Activated naive CD4-positive, alpha-beta T cell treated with Interleukin-2 at 50 U/mL for 16 hours (primary cell): Measurements from ENCODE around the gene PTPRD.
"Not testable (repeated sequence)": the region's sequence is repeated elsewhere in the genome, so short reads cannot be mapped to it uniquely, and the experiment has no call there.

Source experiments
- DNase-seq: peaks from one replicate; pipeline ENCODE4 v3.0.0-alpha.2; 2020

Gene PTPRD

DNA sequence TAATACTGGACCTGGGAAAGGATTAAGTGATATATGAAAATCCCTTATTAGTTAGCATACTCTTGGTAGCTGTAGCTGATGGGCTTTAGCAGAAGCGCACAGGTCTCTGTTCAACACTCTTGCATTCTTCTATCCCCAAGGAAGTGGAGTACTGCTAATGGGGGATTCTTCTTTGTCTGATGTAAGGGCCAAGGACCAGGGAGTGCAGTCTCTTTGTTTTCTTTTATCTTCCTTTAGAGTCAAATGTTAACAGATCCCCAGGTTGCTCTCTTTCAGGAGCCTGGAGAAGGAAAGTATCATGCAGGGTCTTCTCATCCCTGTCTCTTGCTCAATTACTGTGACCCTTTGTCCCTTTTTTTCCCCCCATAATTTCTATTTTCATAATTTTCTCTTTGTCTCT lies 1666.3 kb downstream of the PTPRD start:
- no peak for DNase-seq

DNA sequence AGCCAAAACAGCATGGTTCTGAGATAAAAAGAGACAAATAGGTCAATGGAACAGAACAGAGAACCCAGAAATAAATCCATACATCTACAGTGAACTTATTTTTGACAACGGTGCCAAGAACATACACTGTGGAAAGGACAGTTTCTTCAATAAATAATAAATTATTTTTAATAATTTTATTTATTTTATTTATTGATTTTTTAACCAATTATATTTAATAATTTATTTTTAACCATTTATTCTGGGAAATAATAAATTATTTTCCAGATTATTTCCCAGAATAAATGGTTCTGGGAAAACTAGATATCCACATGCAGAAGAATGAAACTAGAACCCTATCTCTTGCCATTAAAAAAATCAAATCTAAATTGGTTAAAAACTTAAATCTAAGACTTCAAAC lies 1669.4 kb downstream of the PTPRD start:
- no peak for DNase-seq

DNA sequence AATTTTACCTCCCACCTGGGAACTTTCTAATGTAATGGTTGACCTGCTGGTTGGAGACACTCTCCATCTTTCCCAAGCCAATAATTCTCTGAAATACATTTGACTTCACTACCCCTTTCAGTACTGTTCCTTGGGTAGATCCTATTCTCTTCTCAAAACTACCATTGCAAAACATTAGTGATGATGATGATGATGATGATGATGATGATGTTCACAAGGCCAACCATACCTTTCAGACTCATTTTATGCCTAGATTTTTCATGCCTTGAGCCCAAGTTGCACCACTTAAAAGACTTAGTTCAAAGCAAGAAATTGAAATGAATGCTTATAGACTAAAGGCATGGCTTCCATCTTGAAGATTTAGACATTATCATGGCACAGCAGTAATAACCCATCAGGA lies 1672.2 kb downstream of the PTPRD start:
- DNase-seq, result no peak

DNA sequence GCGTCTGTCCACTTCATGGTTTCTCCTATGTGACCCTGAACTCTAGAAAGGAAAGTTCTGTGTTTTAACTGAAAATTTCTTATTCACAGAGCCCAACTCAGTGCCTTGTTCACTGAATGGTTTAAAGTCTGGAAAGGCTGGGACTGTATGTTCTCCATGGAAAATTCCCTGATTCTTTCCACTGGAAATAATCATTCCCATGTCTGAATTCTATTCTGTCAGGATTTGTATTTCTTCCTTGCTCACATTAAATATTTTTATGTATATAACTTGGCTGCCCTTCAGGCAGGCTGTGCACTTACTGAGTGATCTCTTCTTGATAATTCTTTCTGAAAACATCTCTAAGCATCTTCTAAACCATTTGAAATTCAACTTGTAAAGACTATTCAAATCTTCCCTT lies 1686.3 kb downstream of the PTPRD start:
- no peak for DNase-seq

DNA sequence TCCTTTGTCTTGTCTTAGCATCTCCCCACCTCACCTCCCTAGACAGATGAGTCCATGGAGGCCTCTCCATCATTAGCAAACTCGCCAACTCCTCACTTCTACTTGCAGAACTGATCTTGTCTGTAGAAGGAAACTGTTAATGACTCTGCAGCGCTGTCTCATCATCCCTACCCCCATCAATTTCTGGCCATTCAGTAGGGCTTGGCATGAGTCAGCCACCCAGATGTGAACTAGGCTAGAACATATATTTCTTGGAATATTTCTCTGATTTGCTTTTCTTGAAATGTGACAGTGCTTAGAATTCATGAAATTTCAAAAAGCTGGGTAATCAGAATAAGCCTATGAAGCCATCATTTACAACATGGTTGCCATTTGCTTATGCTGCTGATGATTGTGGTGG lies 1688.2 kb downstream of the PTPRD start:
- no peak for DNase-seq

DNA sequence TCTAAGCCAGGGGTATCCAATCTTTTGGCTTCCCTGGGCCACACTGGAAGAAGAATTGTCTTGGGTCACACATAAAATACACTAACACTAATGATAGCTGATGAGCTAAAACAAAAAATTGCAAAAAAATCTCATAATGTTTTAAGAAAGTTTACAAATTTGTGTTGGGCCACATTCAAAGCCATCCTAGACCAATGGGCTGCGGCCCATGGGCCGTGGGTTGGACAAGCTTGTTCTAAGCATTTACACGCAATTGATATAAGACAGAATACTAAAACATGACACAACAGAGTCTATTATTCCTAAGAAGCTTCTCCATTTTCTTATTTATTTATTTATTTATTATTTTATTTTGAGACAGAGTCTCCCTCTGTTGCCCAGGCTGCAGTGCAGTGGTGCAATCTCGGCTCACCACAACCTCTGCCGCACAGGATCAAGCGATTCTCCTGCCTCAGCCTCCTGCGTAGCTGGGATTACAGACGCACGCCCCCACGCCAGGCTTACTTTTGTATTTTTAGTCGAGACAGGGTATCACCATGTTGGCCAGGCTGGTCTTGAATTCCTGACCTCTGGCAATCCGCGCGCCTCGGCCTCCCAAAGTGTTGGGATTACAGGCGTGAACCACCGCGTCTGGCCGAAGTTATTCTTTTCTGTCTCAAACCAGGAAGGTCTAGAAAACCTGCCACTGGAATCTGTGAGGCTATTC lies 1692.2 kb downstream of the PTPRD start:
- DNase-seq, result not testable (repeated sequence)

DNA sequence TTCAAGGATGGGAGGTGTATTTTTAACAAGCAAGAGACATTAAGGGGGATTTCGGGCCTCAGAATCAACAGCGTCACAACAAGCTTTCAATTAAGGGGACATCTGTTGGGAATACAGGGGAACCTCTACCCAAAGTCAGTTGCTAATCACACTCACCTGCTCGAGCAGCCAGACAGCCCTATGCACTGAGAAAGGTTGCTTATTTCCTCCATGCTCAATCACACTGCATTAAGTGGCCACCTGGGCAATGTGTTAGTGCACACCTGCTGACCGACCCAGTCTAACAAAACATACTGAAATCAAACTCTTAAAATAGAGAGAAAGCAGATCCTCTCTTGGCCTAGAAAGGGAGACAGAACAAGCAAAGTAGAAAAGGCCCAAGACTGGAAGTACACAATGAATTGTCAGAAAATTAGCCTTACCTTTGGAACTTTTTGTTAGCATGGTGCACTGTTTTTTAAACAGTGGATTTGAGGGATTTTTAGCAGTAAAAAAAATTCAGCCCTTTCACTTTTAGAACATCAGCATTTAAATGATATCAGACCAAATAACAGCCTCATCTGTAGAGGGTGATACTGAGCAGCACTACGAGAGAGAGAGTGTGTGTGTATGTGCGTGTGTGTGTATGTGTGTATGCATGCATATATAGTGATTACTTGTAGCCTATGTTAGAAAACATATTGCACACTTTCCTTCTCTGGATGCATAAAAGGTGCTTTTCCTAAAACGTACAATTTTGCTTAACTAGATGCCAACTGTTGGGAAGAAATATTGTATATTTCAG lies 1694.7 kb downstream of the PTPRD start:
- no peak for DNase-seq

DNA sequence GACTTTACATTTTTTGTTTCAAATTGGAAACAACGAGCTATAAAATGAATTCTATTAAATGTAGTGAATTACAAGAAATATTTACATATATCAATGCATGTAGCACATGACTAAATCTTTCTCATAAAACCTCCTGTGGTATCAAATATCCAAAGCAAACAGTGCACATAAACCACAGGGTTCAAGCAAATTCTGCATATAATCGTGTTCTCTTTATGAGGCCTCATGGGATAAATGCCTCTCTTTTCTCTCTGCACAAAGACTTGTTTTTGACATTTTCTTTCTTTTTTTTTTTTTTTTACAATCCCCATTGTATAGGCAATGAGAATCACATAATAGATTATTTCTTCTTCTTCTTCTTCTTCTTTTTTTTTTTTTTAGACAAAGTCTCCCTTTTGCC lies 1696.0 kb downstream of the PTPRD start:
- no peak for DNase-seq

DNA sequence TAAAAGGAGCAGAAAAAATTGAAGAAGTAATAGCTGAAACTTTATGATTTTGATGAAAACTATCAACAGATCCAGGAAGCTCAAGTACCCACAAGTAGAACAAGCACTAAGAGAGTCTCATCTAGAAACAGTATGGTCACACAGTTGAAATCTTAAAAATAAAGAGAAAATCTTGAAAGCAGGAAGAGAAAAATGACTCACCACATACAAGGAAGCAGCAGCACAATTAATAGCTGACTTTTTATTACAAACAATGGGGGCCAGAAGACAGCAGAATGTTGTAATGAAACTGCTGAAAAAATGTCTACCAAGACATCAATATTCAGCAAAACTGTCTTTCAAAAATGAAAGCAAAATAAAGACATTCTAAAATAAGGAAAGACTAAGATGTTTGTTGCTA lies 1704.9 kb downstream of the PTPRD start:
- no peak for DNase-seq

DNA sequence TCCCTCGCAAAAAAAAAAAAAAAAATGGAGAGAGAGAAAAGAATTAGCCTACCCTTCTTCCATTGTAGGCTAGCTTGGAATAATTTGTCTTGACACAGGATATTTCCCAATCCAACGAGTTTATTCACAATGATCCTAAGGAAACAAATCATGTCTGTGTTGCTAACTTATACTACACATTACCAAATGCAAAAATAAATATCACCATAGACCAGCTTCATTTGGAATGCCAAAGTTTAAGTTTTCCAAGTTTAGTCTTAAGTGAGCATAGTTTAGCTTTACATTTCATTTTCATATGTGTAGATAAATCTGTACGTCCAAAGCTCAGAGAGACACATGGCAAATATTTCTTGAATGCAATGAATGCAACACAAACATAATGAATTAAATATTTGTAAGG lies 1707.1 kb downstream of the PTPRD start:
- no peak for DNase-seq

DNA sequence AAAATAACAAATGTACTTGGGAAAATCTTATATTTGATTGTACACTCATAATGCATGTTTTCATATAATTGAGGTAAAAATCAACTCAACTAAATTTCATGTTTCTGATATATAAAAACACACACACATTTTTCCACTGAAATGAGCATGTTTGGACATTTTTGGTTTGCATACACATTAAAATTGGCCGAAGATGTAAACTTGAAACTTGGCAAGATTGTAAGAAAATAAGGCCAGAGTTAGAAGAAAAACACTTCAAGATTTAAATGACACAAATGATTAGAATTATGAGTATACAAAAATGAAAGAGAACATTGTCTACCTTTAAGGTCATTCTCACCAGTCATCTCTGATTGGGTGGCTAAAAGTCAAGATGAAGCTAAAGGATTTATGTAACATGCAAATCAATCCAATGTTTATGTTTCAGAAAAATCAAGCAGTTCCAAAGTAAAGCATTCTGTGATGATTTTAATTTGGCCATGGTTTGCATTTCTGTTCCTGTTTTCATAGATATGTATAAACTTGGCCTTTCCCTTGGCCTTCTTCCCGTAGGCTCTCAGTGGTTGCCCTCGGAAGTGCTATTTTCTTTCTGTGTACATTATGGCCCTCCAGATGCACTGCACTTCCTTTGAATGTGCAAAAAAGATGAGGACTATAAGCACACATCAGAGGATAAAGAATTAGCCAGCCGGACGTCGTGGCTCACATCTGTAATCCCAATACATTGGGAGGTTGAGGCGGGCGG lies 1707.9 kb downstream of the PTPRD start:
- no peak for DNase-seq

DNA sequence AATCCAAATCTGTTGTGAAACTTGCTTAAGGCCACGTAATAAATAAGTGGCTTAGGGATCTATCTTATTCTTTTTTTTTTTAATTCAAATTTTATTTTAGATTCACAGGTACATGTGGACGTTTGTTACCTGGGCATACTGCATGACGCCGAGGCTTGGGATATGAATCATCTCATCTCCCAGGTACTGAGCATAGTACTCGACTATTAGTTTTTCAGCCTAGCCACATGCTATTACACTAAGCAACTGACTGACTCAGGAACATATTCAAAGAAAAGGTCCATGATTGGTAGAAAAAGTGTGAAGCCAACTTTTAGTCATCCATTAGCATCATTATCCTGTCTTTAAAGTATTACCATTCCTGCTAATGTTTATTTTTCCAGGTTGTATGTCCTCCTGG lies 1709.7 kb downstream of the PTPRD start:
- DNase-seq, result no peak

DNA sequence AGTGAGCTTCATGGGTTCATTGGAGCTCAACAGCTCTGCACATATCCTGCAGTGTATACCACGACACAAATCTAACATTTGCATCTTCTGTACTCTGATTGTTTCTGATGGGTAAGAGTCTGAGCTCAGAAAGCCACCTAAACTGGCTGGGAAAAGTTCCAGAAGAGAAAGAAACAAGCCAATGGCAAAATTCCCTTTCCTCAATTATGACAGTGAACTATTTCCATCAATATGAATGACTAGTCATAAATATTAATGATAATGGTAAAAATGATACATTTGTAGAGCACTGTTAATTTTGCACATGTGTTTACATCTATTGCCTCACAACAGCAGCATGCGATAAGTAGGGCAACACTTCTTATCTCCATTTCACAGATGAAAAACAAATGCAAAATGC lies 1711.7 kb downstream of the PTPRD start:
- no peak for DNase-seq

DNA sequence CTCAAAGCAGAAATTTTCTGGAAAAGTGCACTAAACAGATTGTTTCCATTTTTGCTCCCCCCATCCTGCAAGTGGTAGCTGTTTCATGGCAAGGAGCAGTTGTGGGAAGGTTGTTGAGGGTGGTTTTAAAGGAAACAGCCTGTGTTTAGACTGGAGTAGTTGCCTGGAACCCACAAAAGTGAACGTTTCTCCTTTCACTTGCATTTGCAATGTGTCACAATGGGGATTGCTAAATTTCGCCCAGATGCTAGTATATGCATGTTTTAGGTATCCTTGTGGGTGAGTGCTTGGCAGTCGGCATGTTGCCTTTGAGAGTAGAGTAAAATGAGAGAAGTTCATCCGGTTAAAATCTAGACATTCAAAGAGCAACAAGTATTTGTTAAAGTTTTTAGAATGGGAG lies 1713.3 kb downstream of the PTPRD start:
- no peak for DNase-seq

DNA sequence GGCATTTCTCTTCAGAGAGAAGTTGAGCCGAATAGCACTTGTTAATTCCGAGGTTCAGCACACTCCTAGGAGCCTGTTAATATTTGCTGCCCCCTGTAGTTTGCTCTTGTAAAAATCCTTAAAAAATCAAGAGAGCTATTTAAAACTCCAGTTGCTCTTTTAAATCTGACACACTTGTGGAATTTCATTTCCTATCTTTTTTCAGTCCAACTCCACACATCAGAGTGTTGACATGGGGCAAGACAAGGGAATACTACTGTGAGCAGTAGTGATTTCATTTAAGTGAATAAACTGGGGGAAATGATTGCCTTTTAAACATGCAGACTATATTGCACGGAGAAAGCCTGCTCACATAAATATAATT lies 1717.0 kb downstream of the PTPRD start:
- no peak for DNase-seq

DNA sequence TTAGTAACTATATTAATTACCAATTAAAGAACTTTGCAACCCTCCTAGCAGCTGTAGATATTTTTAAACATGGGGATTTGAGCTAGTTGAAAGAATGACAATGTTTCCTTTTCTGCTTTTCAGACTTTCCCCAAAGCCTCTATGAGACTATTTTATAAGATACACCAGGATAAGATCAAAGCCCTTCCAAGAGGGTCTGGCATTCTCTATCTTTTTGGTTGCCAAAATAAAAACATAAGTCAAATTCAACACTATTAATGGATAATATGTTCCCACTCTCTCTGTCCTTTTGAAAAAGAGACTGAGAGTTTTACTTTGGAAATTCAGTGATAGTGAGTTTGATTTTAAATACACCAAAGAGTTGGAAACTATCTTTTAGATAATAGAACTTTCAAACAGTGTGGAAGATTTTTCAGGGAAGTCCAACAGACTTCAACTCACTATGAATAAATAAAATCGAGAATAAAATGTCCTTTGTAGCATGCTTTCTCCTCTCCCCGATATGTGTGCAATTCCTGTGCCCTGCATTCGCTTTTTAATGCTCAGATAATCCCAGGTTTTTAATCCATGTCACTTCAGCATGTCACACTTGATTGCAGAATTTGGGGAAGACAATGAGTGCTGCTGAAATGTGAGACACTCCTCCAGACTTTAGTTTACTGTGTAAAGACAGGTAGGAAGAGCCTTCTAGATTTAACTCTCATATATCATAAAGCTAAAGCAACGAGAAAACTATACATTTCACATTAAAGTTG lies 1717.5 kb downstream of the PTPRD start:
- no peak for DNase-seq

DNA sequence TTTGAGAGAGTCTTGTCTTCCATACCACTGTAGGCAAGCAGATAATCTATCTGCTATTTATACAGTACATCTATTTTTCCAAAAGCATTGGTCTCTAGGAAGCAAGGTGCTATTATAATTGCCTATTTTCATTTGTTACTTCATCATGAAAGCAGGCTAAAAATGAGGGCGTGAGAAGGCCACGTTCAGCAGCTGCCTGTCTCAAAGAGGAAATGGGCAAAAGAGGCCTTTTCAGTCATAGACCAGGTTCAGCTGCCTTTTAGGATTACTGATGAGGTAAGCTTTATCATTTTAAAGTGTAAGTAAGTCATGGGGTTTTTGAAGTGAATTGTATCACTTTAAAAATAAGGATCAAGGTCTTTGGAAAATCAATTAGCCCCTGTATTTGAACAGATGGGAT lies 1722.1 kb downstream of the PTPRD start:
- no peak for DNase-seq

DNA sequence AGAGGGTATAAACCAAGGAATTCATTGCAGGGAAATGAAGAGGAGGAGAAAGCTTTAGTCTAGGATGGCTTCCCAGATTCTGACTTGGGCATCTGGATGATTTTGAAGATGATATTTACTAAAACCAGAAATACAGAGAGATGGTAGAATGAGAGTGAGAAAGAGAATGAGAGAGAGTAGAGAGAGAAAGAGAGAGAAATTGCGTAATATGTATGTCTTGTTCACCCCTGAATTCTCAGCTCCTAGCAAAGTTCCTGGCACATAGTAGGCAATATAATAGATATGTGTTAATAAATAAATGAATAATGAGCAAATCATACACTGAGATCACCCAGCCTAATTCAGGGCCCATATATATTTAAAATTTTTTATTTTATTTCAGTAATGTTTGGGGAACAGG lies 1723.7 kb downstream of the PTPRD start:
- no peak for DNase-seq

DNA sequence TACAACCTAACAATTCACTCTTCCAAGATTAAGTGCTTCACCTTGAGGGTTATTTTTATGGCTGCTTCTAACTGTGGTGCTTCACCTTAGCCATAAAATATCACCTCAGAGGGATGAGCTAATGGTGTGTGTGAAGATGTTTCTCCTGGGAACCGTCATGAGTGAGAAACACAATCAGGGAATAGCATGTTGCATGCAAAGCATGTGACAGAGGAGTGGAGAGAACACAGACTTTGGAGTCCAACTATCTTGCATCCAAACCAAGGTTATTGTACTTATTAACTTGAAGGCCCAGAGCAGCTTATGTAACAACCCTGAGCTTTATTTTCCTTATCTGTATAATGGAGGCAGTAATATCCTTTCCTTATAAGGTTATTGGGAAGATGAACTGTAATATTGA lies 1724.2 kb downstream of the PTPRD start:
- DNase-seq, result no peak

DNA sequence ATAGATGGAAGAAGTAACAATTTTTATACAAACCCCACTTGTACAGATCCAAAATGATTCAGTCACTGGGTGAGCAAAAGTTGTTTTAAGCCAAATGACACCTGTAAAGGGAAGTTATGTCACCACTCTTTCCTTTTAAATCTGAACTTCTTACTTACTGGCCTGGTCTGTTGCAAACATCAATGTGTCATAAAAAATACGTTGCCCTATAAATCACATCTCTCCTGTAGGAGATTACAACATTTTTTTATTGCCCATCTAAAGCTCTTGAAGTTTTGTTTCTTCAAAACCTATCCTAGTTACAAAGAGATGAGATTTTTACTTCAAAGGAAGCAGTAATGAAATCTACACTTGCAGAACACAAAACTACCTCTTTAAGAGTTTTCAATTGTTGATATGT lies 1725.4 kb downstream of the PTPRD start:
- DNase-seq, result no peak

DNA sequence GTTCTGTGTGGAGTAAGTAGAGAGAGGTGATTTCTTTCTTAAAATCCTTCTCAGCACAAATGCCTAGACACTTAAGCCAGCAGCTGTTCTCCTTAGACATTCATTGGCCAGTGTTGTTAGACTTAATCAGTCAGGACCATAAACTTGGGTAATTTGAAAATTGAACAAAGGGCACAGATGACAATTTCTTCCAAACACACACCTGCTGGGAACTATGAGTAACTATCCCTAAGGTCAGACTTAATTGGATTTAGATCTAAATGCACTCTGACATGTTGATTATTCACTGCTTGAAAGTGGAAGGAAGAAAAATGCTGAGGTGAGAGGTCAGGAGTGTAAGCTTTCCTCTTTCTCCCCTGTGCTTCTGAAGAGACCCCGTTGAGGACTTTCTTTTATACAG lies 1729.5 kb downstream of the PTPRD start:
- no peak for DNase-seq

DNA sequence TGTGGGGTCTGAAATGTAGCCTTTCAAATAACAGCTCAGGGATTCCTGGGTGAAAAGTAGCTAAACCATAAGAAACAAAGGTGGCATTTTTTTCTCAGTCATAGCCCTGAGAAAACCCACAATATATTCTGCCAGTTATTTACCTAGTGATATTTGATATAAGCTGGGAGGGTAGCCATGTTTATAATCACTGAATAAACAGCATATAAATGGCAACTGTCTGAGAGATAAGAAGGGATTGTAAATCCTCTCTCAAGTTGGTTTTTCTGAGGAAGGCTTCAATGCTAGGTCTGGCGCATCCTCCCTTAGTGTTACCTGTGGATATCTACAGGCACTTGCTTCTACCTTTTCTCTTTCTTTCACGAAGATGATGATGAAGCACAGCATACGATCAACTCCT lies 1732.7 kb downstream of the PTPRD start:
- DNase-seq, result no peak

DNA sequence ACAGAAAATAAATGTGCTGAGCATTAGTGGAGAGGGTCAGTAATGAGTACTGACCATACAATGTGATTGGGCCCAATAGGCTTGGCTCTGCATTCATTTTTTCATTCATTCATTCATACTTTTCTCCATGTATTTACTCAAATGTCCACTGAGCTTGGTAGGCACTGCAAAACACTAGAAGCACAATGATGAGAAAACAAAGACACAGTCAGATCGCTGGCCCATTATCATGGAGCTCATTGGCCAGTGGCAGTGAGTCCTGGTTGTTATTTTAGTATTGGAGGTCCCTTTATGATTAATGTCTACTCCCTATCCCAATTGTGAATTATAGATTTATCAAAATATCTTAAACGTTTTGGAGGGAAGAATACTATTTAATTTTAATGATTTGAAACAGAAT lies 1733.5 kb downstream of the PTPRD start:
- DNase-seq, result no peak
